Fibroblast of lung (primary cell): ENCODE data around the gene HOXB5.

Experiments
- CTCF ChIP-seq, 2 donors: IDR thresholded peaks in 1 of 2; conservative IDR thresholded peaks in 1 of 2; 1 replicate in 1 of 2; 2 replicates in 1 of 2; pipeline ENCODE4 v1.5.1; 2011 to 2012; ENCODE audit warnings: low read length in 2 of 2, control low read depth in 1 of 2, inconsistent platforms in 1 of 2, low read depth in 1 of 2, mild to moderate bottlenecking in 1 of 2
- EZH2 ChIP-seq: IDR thresholded peaks from 2 replicates; pipeline ENCODE4 v1.5.1; 2012; ENCODE audit warnings: low read length, control low read depth, mild to moderate bottlenecking; ENCODE audit errors: missing control alignments

DNA sequence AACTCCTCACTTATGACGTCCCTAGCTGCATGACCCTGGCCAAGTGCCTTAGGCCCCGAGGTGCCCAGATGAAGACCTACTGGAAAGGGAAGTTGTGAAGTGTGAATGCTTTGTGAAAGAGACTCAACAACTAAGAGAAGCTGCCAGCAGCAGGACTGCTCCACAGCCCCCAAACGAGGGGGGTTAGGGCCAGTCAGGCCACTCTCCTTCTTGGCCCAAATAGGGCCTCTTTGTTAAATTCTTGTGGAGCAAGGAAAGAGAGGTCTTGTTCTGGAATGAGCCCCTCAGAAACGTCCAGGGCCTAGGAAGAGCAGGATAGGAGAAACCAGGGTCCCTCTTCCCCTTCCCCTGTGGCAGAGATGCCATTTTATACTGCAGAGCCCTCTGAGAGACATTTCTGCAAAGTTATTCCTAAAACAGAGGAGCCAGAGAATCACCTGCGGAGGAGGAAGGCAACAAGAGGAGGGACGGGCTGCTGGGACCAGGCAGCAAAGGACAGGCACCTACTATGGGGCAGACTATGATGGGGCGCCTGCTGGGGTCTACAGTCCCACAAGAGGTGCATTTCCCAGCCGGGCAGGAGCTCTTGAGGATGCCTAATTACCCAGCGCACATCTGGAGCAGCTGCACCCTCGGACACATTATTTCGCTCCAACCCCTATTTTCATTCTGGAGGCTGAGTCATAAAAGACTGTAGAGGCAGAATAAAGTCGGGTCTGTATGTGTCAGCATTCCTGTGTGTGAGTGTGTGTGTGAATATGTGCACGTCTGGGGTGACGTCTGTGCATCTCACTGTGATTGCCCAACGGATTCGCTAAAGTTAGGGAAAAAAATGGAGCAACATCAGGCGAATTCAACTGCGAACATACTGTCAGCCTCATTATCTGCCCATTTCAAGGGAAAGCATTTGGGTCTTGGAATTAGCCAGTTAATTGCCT is 44.0 kb upstream of the HOXB5 start:
- no peak for TF ChIP-seq CTCF (conservative IDR thresholded peaks at IDR 0.05 in 1 of 2, IDR thresholded peaks at IDR 0.05 in 1 of 2; ENCODE audit: low read depth in 1 of 2, low read length in 2 of 2)
- TF ChIP-seq EZH2, result no peak
